ENCODE results near the gene MSH5.
"Not testable (repeated sequence)": the region's sequence is repeated elsewhere in the genome, so short reads cannot be mapped to it uniquely, and the experiment has no call there.

Gene MSH5

DNA sequence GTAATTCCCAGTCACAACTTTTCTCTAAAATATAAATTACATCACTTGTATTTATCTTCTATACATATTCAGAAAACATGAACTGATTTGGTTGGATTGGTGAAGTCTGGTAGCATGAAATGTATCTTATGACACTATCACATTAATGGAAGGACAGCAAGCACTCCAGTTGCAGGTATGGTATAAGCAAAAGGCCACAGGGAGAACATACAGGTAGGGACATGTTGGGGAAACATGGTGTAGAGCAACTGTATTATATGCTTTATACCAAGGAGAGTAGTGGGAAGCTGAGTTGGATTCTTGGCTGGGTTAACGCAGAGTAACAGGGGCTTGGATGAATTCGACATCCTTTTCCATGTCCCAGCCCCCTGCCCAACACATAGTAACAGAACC is 57.2 kb downstream of the MSH5 start:
- no peak overlapping the region for H3K4me3 ChIP-seq (ENCODE audit: low read length)
- no peak for DNase-seq (ENCODE audit: low read depth)
- TF ChIP-seq, protein P1, sequence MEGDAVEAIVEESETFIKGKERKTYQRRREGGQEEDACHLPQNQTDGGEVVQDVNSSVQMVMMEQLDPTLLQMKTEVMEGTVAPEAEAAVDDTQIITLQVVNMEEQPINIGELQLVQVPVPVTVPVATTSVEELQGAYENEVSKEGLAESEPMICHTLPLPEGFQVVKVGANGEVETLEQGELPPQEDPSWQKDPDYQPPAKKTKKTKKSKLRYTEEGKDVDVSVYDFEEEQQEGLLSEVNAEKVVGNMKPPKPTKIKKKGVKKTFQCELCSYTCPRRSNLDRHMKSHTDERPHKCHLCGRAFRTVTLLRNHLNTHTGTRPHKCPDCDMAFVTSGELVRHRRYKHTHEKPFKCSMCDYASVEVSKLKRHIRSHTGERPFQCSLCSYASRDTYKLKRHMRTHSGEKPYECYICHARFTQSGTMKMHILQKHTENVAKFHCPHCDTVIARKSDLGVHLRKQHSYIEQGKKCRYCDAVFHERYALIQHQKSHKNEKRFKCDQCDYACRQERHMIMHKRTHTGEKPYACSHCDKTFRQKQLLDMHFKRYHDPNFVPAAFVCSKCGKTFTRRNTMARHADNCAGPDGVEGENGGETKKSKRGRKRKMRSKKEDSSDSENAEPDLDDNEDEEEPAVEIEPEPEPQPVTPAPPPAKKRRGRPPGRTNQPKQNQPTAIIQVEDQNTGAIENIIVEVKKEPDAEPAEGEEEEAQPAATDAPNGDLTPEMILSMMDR (conservative IDR thresholded peaks at IDR 0.05; ENCODE audit: low read depth, low read length), result no peak

DNA sequence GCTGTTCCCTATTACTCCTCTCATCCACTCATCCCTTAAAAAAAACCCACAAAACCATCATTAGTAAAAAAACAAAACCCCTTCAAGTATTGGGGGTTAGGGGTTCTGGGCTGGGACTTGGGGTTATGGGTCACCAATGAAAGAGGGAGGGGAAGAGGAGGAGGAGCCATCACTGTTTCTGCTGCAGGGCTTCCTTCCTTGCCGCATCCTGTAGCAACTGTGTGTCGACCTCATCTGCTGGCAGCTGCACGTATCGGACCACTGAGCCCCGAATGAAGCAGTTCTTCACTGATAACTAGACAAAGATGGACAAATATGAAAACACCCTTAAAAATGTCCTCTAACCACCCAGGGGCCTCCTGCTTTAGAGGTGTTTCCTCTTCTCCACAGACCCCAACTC is 57.8 kb downstream of the MSH5 start:
- TF ChIP-seq, protein P1 (conservative IDR thresholded peaks at IDR 0.05; ENCODE audit: low read depth, low read length), result no peak
- H3K4me3 ChIP-seq (ENCODE audit: low read length), result no peak overlapping the region
- DNase-seq (ENCODE audit: low read depth), result no peak

DNA sequence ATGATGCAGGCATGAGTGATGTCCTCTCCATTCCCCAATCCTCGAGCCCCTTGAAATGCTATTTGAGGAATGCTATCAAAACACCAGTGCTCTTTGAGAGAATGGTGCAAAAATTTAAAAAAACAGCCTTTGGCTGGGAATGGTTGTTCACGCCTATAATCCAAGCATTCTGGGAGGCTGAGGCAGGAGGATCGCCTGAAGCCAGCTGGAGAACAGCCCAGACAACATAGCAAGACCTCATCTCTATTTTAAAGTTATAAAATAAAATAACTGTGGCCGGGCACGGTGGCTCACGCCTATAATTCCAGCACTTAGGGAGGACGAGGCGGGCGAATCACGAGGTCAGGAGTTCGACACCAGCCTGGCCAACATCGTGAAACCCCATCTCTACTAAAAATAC is 60.0 kb downstream of the MSH5 start:
- TF ChIP-seq, protein P1 (conservative IDR thresholded peaks at IDR 0.05; ENCODE audit: low read depth, low read length), result no peak

DNA sequence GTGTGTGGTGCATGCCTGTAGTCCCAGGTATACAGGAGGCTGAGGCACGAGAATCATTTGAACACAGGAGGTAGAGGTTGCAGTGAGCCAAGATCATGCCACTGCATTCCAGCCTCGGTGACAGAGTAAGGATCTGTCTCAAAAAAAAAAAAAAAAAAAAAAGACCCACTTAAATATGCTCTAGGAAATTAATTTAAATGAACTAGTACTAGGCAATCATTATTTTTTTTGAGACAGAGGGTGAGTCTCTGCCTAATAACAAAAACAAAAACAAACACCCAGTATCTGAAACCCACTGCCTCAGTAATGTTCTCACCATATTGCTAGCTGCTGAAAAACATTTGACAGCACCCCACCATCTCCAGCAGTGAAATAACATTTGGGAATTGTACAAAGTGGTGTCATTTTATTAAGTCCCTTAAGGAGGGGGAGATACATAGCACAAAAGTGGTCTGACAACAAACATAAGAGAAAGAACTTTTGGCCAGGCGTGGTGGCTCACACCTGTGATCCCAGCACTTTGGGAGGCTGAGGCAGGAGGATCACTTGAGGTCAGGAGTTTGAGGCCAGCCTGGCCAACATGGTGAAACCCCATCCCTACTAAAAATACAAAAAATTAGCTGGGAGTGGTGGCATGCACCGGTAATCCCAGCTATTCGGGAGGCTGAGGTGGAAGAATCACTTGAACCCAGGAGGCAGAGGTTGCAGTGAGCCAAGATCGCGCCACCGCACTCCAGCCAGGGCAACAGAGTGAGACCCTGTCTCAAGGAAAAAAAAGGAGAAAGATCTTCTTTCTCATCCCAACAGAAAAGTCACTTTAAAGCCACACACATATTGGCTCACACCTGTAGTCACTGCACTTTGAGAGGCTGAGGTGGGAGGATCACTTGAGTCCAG is 61.5 kb downstream of the MSH5 start:
- not testable (repeated sequence) for DNase-seq (ENCODE audit: low read depth); H3K4me3 ChIP-seq (ENCODE audit: low read length)

More for the DNA sequence above, 60.0 kb downstream of the MSH5 start:
- H3K4me3 ChIP-seq (ENCODE audit: low read length), result no peak overlapping the region
- DNase-seq (ENCODE audit: low read depth), result no peak

DNA sequence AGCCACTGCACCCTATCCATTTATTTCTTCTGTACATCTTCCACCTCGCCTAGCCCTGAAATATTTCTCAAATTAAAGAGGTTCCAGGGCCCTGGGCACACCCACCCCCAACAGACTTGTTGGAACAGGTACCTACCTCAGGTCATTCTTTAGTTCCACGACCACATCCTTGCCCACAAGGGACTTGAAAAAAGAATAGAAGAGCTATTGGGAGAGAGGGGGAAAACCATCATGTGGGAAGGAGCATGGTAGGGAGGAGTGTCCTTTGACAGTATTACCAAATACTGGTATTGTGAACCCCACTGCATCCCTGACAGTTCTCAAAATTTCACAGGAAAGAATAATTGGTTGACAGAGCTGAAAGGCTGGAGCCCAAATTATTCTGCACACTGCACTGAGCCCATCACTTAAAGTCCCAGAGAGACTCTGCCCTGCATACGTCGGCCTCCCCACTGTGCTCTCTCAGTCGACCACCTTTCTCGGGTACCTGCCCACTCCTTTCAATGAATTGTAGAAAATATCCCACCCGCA is 66.2 kb downstream of the MSH5 start:
- peak overlapping the region; percentile 68 for H3K4me3 ChIP-seq (ENCODE audit: low read length)
- no peak for DNase-seq (ENCODE audit: low read depth)
- TF ChIP-seq, protein P1 (conservative IDR thresholded peaks at IDR 0.05; ENCODE audit: low read depth, low read length), result no peak

DNA sequence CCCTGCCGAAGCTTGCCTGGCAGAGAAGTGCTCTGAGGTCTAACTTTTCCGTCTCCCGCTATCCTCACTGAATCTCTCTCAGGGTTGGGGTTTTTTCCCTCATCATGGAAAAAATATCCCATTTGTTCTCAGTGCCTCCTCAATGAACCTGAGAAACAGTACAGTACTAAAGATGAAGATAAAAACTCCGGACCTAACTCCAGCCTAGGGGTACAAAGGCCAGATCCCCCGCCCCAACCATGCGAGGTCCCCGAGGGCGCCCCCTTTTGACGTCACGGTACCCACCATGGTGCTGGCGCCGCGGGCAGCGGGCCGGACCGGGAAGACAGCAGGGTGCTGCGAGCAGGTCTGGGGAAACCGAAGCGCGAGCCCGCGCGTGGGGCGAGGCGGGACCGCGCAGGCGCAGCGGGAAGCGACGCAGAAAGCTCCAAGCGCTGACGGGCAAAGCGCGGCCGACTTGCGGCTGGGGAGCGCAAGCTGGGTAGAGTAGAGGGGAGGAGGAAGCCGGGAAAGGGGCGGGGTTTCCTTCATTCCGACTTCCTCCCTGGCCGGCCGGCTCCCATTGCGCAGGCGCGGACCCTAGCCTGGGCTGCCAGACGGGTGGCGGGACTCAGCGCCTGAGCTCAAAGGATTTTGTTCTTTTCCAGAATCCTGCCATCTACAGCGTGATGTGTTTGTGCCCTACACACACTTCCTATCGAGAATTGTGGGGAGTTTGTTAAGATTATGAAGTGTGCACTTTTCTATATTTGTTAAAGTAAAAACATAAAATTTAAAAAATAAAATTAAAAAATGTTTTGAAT is 66.9 kb downstream of the MSH5 start, which contains the start of gene LSM2:
Gene LSM2 (minus strand): TSS at position 497 of the 803 bp plus-strand sequence. CDS start 209 bp downstream, at position 288.
- TF ChIP-seq, protein P1 (conservative IDR thresholded peaks at IDR 0.05; ENCODE audit: low read depth, low read length), result peak; percentile 25
- H3K4me3 ChIP-seq (ENCODE audit: low read length), result peak within 1 kb of the TSS; percentile 68
- DNase-seq (ENCODE audit: low read depth), result peak; percentile 84

DNA sequence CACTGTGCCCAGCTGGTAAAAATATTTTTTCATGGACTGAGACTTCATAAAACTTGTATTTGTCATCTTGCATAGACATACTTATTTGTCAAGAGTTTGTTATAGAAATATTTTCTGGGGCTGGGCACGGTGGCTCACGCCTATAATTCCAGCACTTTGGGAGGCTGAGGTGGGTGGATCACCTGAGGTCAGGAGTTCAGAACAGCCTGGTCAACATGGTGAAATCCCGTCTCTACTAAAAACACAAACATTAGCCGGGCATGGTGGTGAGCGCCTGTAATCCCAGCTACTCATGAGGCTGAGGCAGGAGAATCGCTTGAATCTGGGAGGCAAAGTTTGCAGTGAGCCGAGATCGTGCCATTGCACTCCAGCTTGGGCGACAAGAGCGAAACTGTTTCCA is 68.8 kb downstream of the MSH5 start:
- DNase-seq (ENCODE audit: low read depth), result not testable (repeated sequence)

More for the DNA sequence above, 68.8 kb downstream of the MSH5 start:
- H3K4me3 ChIP-seq (ENCODE audit: low read length), result not testable (repeated sequence)
